GM12878 (cell line): Measurements from ENCODE around the gene GZMB. TPM values are rescaled to one million over a fixed set of nuclear protein-coding genes. Genes with fewer than 3 reads are reported as not detected.

Experiments
- ATAC-seq: fragments of 200-7000 bp; cut with Tn5 transposase; 3 replicates; pipeline ENCODE4 v1.9.1; 2020; ENCODE audit warnings: mild to moderate bottlenecking, moderate library complexity
- BruUV-seq: library from RNA; stranded (reverse); fragments of 400-500 nt; replicated peaks from 2 replicates; lab custom pipeline; 2021; lab: Mats Ljungman, UMichigan
- CTCF ChIA-PET: fragments of 300-600 bp; sonication (Branson Sonifier 250); formaldehyde crosslinking; extraction: SDS; loops from one replicate; lab custom pipeline; 2021; ENCODE audit warnings: inconsistent platforms; lab: Yijun Ruan, JAX
- POLR2A ChIA-PET: fragments of 350-600 bp; formaldehyde crosslinking; extraction: SDS; loops from one replicate; lab custom pipeline; 2021; ENCODE audit warnings: inconsistent platforms; lab: Charles Lee
- RAD21 ChIA-PET: fragments of 300-600 bp; sonication (Branson Sonifier 250); formaldehyde crosslinking; loops from one replicate; lab custom pipeline; 2023; ENCODE audit warnings: antibody characterized with exemption; ENCODE audit not compliant: unreplicated experiment; lab: Charles Lee
- SMC1A ChIA-PET: fragments of 300-600 bp; sonication (Branson Sonifier 250); formaldehyde crosslinking; loops from one replicate; lab custom pipeline; 2023; ENCODE audit not compliant: unreplicated experiment, uncharacterized antibody; lab: Charles Lee
- DNase-seq: peaks from one replicate; pipeline ENCODE4 v3.0.0-alpha.2; 2011; ENCODE audit warnings: low read depth, low spot score
- FAIRE-seq: peaks from 3 replicates; lab custom pipeline; 2011; peaks lifted over from hg19 to GRCh38; lab: Jason Lieb, UNC
- H2AFZ ChIP-seq: 2 replicates; pipeline ENCODE4 v1.6.0; 2011; ENCODE audit warnings: low read depth, low read length, control low read depth; ENCODE audit not compliant: control insufficient read depth
- H3K27ac ChIP-seq: 2 replicates; pipeline ENCODE4 v1.5.1; 2011; ENCODE audit warnings: control low read depth; ENCODE audit not compliant: control insufficient read depth, insufficient read depth
- H3K27me3 ChIP-seq, 2 experiments: replicated peaks in 1 of 2; 2 replicates each; pipeline versions ENCODE4 v1.6.0 to v1.6.1; 2011; ENCODE audit warnings: low read length in 1 of 2; ENCODE audit not compliant: control insufficient read depth in 2 of 2, insufficient read depth in 2 of 2
- H3K36me3 ChIP-seq, 2 experiments: 2 replicates each; pipeline ENCODE4 v1.5.1; 2011; ENCODE audit warnings: low read length in 1 of 2; ENCODE audit not compliant: control insufficient read depth in 2 of 2, insufficient read depth in 2 of 2
- H3K4me1 ChIP-seq: 2 replicates; pipeline ENCODE4 v1.6.1; 2011; ENCODE audit warnings: mild to moderate bottlenecking, low read length, moderate library complexity, mixed read lengths; ENCODE audit not compliant: control insufficient read depth, insufficient read depth
- H3K4me2 ChIP-seq: 2 replicates; pipeline ENCODE4 v1.6.0; 2011; ENCODE audit warnings: control low read depth; ENCODE audit not compliant: control insufficient read depth, insufficient read depth
- H3K4me3 ChIP-seq: fragments of 200-600 bp; sonication (generic); 2 replicates; pipeline ENCODE4 v1.5.1; 2016
- H3K79me2 ChIP-seq: 2 replicates; pipeline ENCODE4 v1.6.0; 2011; ENCODE audit warnings: low read length; ENCODE audit not compliant: control insufficient read depth, insufficient read depth
- H3K9ac ChIP-seq: 2 replicates; pipeline ENCODE4 v1.8.0; 2011; ENCODE audit warnings: low read length, control low read depth, mixed read lengths; ENCODE audit not compliant: control insufficient read depth, insufficient read depth
- H3K9me3 ChIP-seq: replicated peaks from 3 replicates; pipeline ENCODE4 v1.5.1; 2011; ENCODE audit warnings: mild to moderate bottlenecking, low read length; ENCODE audit not compliant: control insufficient read depth, insufficient read depth
- H4K20me1 ChIP-seq: 2 replicates; pipeline ENCODE4 v1.6.0; 2011; ENCODE audit not compliant: control insufficient read depth, insufficient read depth
- CREB1 ChIP-seq: IDR thresholded peaks from 2 replicates; pipeline ENCODE4 v1.6.1; 2012; ENCODE audit warnings: low read depth, mild to moderate bottlenecking, inconsistent platforms
- CTCF ChIP-seq, 3 experiments: IDR thresholded peaks in 2 of 3; conservative IDR thresholded peaks in 1 of 3; 2 replicates each; pipeline ENCODE4 v1.5.1; 2011; ENCODE audit warnings: low read depth in 3 of 3, low read length in 3 of 3, mild to moderate bottlenecking in 3 of 3, control low read depth in 2 of 3, moderate library complexity in 2 of 3, inconsistent platforms in 1 of 3, mixed read lengths in 1 of 3; ENCODE audit not compliant: control insufficient read depth in 2 of 3, insufficient read depth in 1 of 3; ENCODE audit errors: extremely low read depth in 1 of 3
- E2F8 ChIP-seq: fragments of 450-650 bp; IDR thresholded peaks from 2 replicates; pipeline ENCODE4 v1.6.1; 2018; ENCODE audit warnings: mild to moderate bottlenecking, low read depth, moderate library complexity; ENCODE audit not compliant: partially characterized antibody
- EGR1 ChIP-seq, 2 experiments: IDR thresholded peaks; 1 replicate in 1 of 2; 2 replicates in 1 of 2; pipeline ENCODE4 v1.6.1; 2011 to 2012; ENCODE audit warnings: low read depth in 2 of 2, low read length in 2 of 2, borderline replicate concordance in 1 of 2, mild to moderate bottlenecking in 1 of 2, moderate library complexity in 1 of 2
- HDGF ChIP-seq: fragments of 450-650 bp; IDR thresholded peaks from 2 replicates; pipeline ENCODE4 v1.6.1; 2016; ENCODE audit warnings: antibody characterized with exemption
- IRF4 ChIP-seq: IDR thresholded peaks from 2 replicates; pipeline ENCODE4 v1.6.1; 2011; ENCODE audit warnings: low read depth, low read length
- JUNB ChIP-seq: IDR thresholded peaks from 2 replicates; pipeline ENCODE4 v1.6.1; 2016; ENCODE audit warnings: antibody characterized with exemption, mild to moderate bottlenecking
- KAT2A ChIP-seq: conservative IDR thresholded peaks from 2 replicates; pipeline ENCODE4 v1.6.1; 2011; ENCODE audit warnings: low read depth, low read length; ENCODE audit not compliant: control insufficient read depth
- MLLT1 ChIP-seq: fragments of 450-650 bp; IDR thresholded peaks from 2 replicates; pipeline ENCODE4 v1.6.1; 2016; ENCODE audit warnings: mild to moderate bottlenecking
- NR2C2 ChIP-seq: IDR thresholded peaks from 2 replicates; pipeline ENCODE4 v1.6.1; 2011; ENCODE audit warnings: borderline replicate concordance, low read depth; ENCODE audit not compliant: control insufficient read depth, insufficient read length
- POLR2A ChIP-seq: IDR thresholded peaks from 2 replicates; pipeline ENCODE4 v1.6.1; 2011; ENCODE audit warnings: low read depth, mild to moderate bottlenecking, low read length
- RB1 ChIP-seq: fragments of 450-650 bp; formaldehyde crosslinking; IDR thresholded peaks from 2 replicates; pipeline ENCODE4 v1.6.1; 2017; ENCODE audit warnings: mild to moderate bottlenecking, borderline replicate concordance
- RUNX3 ChIP-seq: IDR thresholded peaks from 2 replicates; pipeline ENCODE4 v1.6.1; 2012; ENCODE audit warnings: low read length, inconsistent platforms
- ZZZ3 ChIP-seq: IDR thresholded peaks from 2 replicates; pipeline ENCODE4 v1.6.1; 2011; ENCODE audit warnings: low read depth; ENCODE audit not compliant: control insufficient read depth, insufficient read length
- WGBS: methylation state at CpG from one replicate; pipeline ENCODE4 v1.1.6; 2016; ENCODE audit warnings: low lambda C conversion rate; ENCODE audit not compliant: insufficient replicate concordance, insufficient coverage; ENCODE audit errors: missing lambda C conversion rate; 5-methylcytosine and 5-hydroxymethylcytosine counted together
- in situ Hi-C: fragments of 300-500 bp; cut with MboI; formaldehyde crosslinking; loops from 9 replicates; pipeline ENCODE4 v1.14.3; 2018; ENCODE audit warnings: mixed read lengths
- intact Hi-C: fragments of 100-400 bp; cut with micrococcal nuclease; formaldehyde crosslinking; loops from one replicate; pipeline ENCODE4 v1.14.2; 2022; ENCODE audit not compliant: unreplicated experiment
- polyA plus RNA-seq, 11 experiments: library from polyadenylated mRNA; depleted of rRNA in 4 of 11; unstranded in 6 of 11; stranded (reverse) in 5 of 11; fragments of >200 nt; fragmentation: Nextera tagmentation in 4 of 11; fragmentation: Illumina TruSeq in 1 of 11; extraction: Ambion mirVana in 4 of 11; extraction: Trizol in 1 of 11; gene quantifications; 1 replicate in 1 of 11; 2 replicates in 10 of 11; pipeline versions ENCODE4 v1.2.1 to v1.2.3, GENCODE V29; 2011 to 2016; ENCODE audit warnings: inconsistent platforms in 2 of 11, missing spikeins in 2 of 11, low read depth in 1 of 11
- total RNA-seq, 4 experiments: library from RNA; depleted of rRNA in 3 of 4; stranded (reverse); fragments of >200 nt in 3 of 4; fragmentation: Illumina TruSeq in 1 of 4; extraction: Trizol in 1 of 4; gene quantifications; 2 replicates each; pipeline versions ENCODE4 v1.2.1 to v1.2.3, GENCODE V29; 2013 to 2021

GZMB gene
- total and polyA plus RNA-seq, 10 of the 15 experiments (the other 5 are each of a cell fraction or from before 2014, with no cell fraction given), result 0.19 to 0.87 (median 0.38) TPM; not detected in 7

GRCh38 chr14:24677956-24678355, 44.0 kb upstream of the GZMB start:
- ChIA-PET POLR2A (no interaction called here), SMC1A (interaction anchor here (0.7 to 0.9 kb wide), 3 partner anchors 27 to 194 kb away, joined by 3 to 4 read pairs (median 4); no protein-coding TSS in a partner anchor), CTCF (interaction anchor here (0.6 to 6.5 kb wide), 13 partner anchors 12 to 367 kb away, joined by 3 to 49 read pairs (median 4); partner anchors contain the start of gene GZMH)
- H3K36me3 ChIP-seq, result no peaks in the 10 kb centered on the region
- no peak for DNase-seq
- peaks cover 18% of the 10 kb centered on the region for H3K4me1 ChIP-seq
- H3K4me2 ChIP-seq, result no peak overlapping the region
- H4K20me1 ChIP-seq, result no peaks in the 10 kb centered on the region
- no peaks in the 10 kb centered on the region for H3K27me3 ChIP-seq
- no peak for FAIRE-seq
- no TSS peak for BruUV-seq
- no peak overlapping the region for H2AFZ ChIP-seq
- TF ChIP-seq CTCF (IDR thresholded peaks at IDR 0.05 in 2 of 3, conservative IDR thresholded peaks at IDR 0.05 in 1 of 3; ENCODE audit: control insufficient read depth in 2 of 3, extremely low read depth in 1 of 3, insufficient read depth in 1 of 3, low read depth in 3 of 3, low read length in 3 of 3), result no peak
- no peak for TF ChIP-seq MLLT1
- TF ChIP-seq JUNB, result no peak
- TF ChIP-seq CREB1, result no peak
- TF ChIP-seq KAT2A, result no peak
- TF ChIP-seq RB1, result no peak
- TF ChIP-seq ZZZ3, result no peak
- no peak for TF ChIP-seq HDGF
- no peak for TF ChIP-seq EGR1 (IDR thresholded peaks at IDR 0.05; ENCODE audit: borderline replicate concordance in 1 of 2, low read depth in 2 of 2, low read length in 2 of 2)
- no peak for TF ChIP-seq NR2C2
- no peak for TF ChIP-seq RUNX3
- TF ChIP-seq IRF4, result no peak
- TF ChIP-seq E2F8, result no peak
- TF ChIP-seq POLR2A, result no peak
- TF ChIP-seq, all 136 proteins: peak for 0
- H3K9me3 ChIP-seq, result no peaks in the 10 kb centered on the region
- no peak for ATAC-seq
- intact Hi-C loops (loop anchor here (2.0 kb wide), 1 partner anchor 197 kb away; no protein-coding TSS in a partner anchor), in situ Hi-C loops (loop anchor here (5.0 kb wide), 1 partner anchor 71 kb away; the partner anchor contains the start of gene GZMH)
- 100% methylated on average over 1 of the region's 1 CpG for WGBS
- RAD21 ChIA-PET, result interaction anchor here (0.8 to 2.0 kb wide), 3 partner anchors 11 to 72 kb away, joined by 3 to 8 read pairs (median 3); partner anchors contain the start of gene GZMH
- no peaks in the 10 kb centered on the region for H3K79me2 ChIP-seq
- H3K27ac ChIP-seq, result no peak overlapping the region
- H3K9ac ChIP-seq, result no peak overlapping the region
- H3K4me3 ChIP-seq, result no peak overlapping the region
